Muscle layer of duodenum (tissue), 2 donors: ENCODE data around the gene CTSK.
"Not testable (repeated sequence)": the region's sequence is repeated elsewhere in the genome, so short reads cannot be mapped to it uniquely, and the experiment has no call there.

Experiments used
- H3K27ac ChIP-seq: one replicate; pipeline ENCODE4 v1.7.0; 2013; ENCODE audit warnings: mild to moderate bottlenecking, low read length
- H3K27me3 ChIP-seq: one replicate; pipeline ENCODE4 v1.7.0; 2013; ENCODE audit warnings: low read depth, mild to moderate bottlenecking, control low read depth, low read length
- H3K36me3 ChIP-seq, 2 donors: one replicate each; pipeline ENCODE4 v1.7.0; 2013; ENCODE audit warnings: low read length in 2 of 2, control low read depth in 1 of 2, mild to moderate bottlenecking in 1 of 2; ENCODE audit not compliant: insufficient read depth in 2 of 2, control insufficient read depth in 1 of 2
- H3K4me1 ChIP-seq, 2 donors: one replicate each; pipeline ENCODE4 v1.7.0; 2013; ENCODE audit warnings: low read length in 2 of 2, mild to moderate bottlenecking in 2 of 2, control low read depth in 1 of 2, moderate library complexity in 1 of 2; ENCODE audit not compliant: insufficient read depth in 2 of 2, control insufficient read depth in 1 of 2
- H3K4me3 ChIP-seq, 2 donors: one replicate each; pipeline ENCODE4 v1.7.0; 2013; ENCODE audit warnings: low read length in 2 of 2, low read depth in 1 of 2, mild to moderate bottlenecking in 1 of 2
- H3K9me3 ChIP-seq, 2 donors: one replicate each; pipeline ENCODE4 v1.7.0; 2013; ENCODE audit warnings: low read length in 2 of 2, control low read depth in 1 of 2, mild to moderate bottlenecking in 1 of 2; ENCODE audit not compliant: control insufficient read depth in 1 of 2
- donor health status: healthy.

Gene CTSK

DNA sequence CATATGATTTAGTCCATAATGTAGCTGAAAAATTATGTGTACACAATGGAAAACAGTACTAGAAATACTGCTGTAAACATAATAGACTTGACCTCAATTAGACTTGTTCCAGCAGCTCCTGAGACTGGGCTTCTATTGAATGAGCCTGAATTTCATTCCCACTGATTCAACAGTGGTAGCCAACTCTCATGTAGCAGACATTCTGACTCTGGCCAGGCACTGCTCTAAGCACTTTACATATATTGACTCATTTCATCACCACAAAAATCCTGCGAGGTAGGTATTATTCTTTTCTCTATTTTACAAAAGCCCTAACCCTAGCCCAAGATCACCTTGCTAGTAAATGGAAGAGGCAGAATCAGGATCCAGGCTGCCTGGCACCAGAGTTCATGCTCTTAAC lies 29.7 kb downstream of the CTSK start:
- Histone ChIP-seq H3K27me3 (no peaks in the 10 kb centered on the region), H3K27ac (no peak overlapping the region), H3K4me1 (no peaks in the 10 kb centered on the region), H3K36me3 (no peaks in the 10 kb centered on the region), H3K9me3 (no peaks in the 10 kb centered on the region), H3K4me3 (no peak overlapping the region)

- no peak overlapping the region for H3K27ac ChIP-seq
- H3K4me3 ChIP-seq = no peak overlapping the region
- H3K4me1 ChIP-seq = no peaks in the 10 kb centered on the region
- H3K36me3 ChIP-seq = no peaks in the 10 kb centered on the region
- no peaks in the 10 kb centered on the region for H3K27me3 ChIP-seq
- no peaks in the 10 kb centered on the region for H3K9me3 ChIP-seq
Measured at GRCh38 chr1:150777544-150777943, 30.5 kb downstream of the CTSK start.

DNA sequence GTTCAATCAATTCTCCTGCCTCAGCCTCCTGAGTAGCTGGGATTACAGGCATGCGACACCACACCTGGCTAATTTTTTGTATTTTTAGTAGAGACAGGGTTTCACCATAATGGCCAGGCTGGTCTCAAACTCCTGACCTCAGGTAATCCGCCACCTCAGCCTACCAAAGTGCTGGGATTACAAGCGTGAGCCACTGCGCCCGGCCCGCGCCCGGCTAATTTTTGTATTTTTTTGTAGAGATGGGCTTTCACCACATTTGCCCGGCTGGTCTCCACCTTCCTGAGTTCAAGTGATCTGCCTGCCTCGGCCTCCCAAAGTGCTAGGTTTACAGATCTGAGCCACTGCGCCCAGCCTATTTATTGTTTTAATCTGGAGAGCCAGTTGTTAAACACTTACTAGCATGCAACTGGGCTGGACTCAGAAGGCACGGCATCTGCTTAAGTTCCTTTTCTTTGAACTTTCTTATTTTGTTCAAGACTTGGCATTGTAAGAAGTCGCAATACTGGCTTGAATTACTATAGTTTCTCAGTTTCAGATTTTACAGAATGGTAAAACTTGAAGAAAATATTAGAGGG lies 32.0 kb downstream of the CTSK start:
- not testable (repeated sequence) for H3K9me3 ChIP-seq, H3K36me3 ChIP-seq, H3K4me1 ChIP-seq, H3K27ac ChIP-seq, H3K27me3 ChIP-seq, H3K4me3 ChIP-seq

GRCh38 chr1:150775276-150775675 lies 32.8 kb downstream of the CTSK start:
- Histone ChIP-seq H3K4me3 (no peak overlapping the region), H3K27me3 (no peaks in the 10 kb centered on the region), H3K4me1 (no peaks in the 10 kb centered on the region)

DNA sequence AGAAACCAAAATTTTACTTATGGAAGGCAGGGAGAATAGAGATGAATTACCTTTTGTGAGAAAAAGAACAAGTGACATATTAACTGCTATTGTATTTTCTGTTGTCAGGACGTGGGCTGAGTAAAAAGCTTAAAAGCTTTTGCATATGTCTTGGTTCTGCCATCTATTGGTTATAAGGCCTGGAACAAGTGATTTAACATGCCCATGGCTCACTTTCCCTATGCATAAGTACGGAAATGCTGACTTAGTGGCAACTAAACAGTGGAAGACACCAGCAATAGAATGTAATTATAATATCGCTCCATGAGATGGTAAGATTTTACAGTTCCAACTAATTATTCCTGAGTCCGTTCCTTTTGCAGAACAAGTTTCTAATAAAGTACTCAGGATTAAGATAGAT lies 35.7 kb downstream of the CTSK start:
- Histone ChIP-seq H3K4me1 (no peaks in the 10 kb centered on the region), H3K4me3 (no peak overlapping the region), H3K9me3 (no peaks in the 10 kb centered on the region), H3K27me3 (no peaks in the 10 kb centered on the region), H3K27ac (no peak overlapping the region), H3K36me3 (no peaks in the 10 kb centered on the region)

More at GRCh38 chr1:150775276-150775675, 32.8 kb downstream of the CTSK start:
- no peaks in the 10 kb centered on the region for H3K36me3 ChIP-seq
- H3K27ac ChIP-seq = no peak overlapping the region
- no peaks in the 10 kb centered on the region for H3K9me3 ChIP-seq

- H3K4me3 ChIP-seq, H3K27ac ChIP-seq, H3K4me1 ChIP-seq, H3K27me3 ChIP-seq, H3K9me3 ChIP-seq, H3K36me3 ChIP-seq: not testable (repeated sequence)
Measured at GRCh38 chr1:150767704-150768103, 40.4 kb downstream of the CTSK start.

DNA sequence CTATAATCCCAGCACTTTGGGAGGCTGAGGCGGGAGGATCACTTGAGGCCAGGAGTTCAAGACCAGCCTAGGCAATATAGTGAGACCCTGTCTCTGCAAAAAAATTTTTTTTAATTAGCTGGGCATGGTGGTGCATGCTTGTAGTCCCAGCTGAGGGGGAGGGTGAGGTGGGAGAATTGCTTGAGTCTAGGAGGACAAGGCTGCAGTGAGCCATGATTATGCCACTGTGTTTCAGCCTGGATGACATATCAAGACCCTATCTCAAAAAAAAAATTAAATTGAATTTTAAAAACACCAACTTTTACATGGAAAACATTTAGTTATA lies 42.1 kb downstream of the CTSK start:
- not testable (repeated sequence) for H3K4me1 ChIP-seq, H3K36me3 ChIP-seq, H3K27me3 ChIP-seq, H3K9me3 ChIP-seq
- Histone ChIP-seq H3K27ac (peak overlapping the region; percentile 96), H3K4me3 (peak overlapping the region; percentile 55 to 85)

DNA sequence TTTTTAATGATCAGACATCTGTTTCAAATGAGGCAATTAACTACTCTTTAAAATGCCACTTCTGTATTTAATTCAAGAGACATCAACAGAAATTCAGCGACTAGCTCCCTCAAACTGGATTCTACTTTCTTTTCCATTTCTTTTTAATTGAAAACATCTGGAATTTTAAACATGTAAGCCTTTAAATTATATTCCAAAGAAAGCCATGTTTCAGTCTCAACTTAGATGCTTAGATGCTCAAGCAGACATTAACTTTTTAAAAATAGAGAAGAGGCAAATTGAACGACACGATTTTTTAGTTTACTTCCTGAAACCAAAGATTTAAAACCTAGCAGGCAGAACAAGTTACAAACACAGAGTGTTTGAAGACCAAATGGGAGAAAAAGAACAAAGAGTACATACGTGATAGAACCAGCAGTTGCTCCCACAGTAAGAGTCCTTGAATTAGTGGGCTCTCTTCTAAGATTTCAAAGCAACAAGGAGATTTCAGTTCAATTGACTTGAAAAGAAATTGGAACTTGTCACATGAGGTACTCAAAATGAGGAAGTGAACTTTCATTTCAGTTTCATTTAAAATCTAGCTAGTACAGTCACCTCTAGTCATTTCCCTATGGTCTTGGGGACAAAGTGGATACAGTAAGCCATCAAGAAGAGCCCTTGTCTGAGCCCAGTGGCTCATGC lies 42.6 kb downstream of the CTSK start, which contains the start of gene CTSS:
TSS of gene CTSS (minus strand) at position 483 of the 681 bp plus-strand sequence. CDS start 1,015 bp downstream, outside the sequence.
- H3K4me3 ChIP-seq = peak within 1 kb of the TSS; percentile 55 to 85
- no peaks in the 10 kb centered on the region for H3K9me3 ChIP-seq
- no peaks in the 10 kb centered on the region for H3K36me3 ChIP-seq
- H3K27ac ChIP-seq = peak within 1 kb of the TSS; percentile 96
- no peaks in the 10 kb centered on the region for H3K4me1 ChIP-seq
- H3K27me3 ChIP-seq = no peaks in the 10 kb centered on the region

GRCh38 chr1:150764617-150765101 lies 43.4 kb downstream of the CTSK start:
- H3K9me3 ChIP-seq = no peaks in the 10 kb centered on the region
- no peaks in the 10 kb centered on the region for H3K36me3 ChIP-seq
- H3K27ac ChIP-seq = peak overlapping the region; percentile 96
- no peaks in the 10 kb centered on the region for H3K27me3 ChIP-seq
- peak overlapping the region; percentile 55 to 85 for H3K4me3 ChIP-seq
- no peaks in the 10 kb centered on the region for H3K4me1 ChIP-seq

DNA sequence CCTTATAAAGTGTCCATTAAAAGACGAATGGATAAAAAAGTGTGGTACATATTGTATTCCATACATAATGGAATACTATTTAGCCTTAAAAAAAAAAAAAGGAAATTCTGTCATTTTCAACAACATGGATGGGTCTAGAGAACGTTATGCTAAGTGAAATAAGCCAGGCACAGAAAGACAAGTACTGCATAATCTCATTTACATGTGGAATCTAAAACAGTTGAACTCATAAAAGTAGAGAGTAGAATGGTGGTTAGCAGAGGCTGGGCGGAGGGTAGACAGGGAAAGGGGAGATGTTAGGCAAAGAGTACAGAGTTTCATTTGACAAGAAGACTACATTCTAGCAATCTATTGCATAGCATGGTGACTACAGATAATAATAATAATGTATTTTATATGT lies 45.0 kb downstream of the CTSK start:
- H3K4me3 ChIP-seq = no peak overlapping the region
- no peaks in the 10 kb centered on the region for H3K9me3 ChIP-seq
- no peaks in the 10 kb centered on the region for H3K27me3 ChIP-seq
- no peak overlapping the region for H3K27ac ChIP-seq
- no peaks in the 10 kb centered on the region for H3K4me1 ChIP-seq
- H3K36me3 ChIP-seq = no peaks in the 10 kb centered on the region

DNA sequence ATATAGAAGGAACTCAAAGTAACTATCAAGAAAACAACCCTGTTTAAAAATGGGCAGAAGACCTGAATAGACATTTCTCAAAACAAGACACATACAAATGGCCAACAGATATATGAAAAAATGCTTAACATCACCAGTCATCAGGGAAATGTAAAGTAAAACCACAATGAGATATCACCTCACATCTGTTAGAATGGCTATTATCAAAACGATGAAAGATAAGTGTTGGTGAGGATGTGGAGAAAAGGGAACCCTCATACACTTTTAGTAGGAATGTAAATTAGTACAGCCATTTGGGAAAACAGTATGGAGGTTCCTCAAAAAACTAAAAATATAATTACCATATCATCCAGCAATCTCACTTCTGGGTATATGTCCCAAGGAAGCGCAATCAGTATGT lies 45.5 kb downstream of the CTSK start:
- Histone ChIP-seq H3K27ac (no peak overlapping the region), H3K4me3 (no peak overlapping the region), H3K36me3 (no peaks in the 10 kb centered on the region)

DNA sequence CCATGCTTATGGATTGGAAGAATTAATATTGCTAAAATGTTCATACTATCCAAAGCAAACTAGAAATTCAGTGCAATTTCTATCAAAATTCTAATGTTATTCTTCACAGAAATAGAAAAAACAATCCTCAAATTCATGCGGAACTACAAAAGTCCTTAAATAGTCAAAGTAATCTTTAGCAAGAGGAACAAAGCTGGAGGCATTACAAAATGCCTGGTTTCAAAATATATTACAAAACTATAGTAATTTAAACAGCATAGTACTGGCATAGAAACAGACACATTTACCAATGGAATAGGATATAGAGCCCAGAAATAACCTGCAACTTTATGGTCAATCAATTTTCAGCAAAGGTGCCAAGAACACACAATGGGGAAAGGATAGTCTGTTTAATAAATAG lies 46.3 kb downstream of the CTSK start:
- Histone ChIP-seq H3K9me3 (no peaks in the 10 kb centered on the region), H3K27me3 (no peaks in the 10 kb centered on the region), H3K36me3 (no peaks in the 10 kb centered on the region), H3K27ac (no peak overlapping the region), H3K4me1 (no peaks in the 10 kb centered on the region), H3K4me3 (no peak overlapping the region)

More for the DNA sequence above, 45.5 kb downstream of the CTSK start:
- H3K4me1 ChIP-seq = no peaks in the 10 kb centered on the region
- H3K9me3 ChIP-seq = no peaks in the 10 kb centered on the region
- no peaks in the 10 kb centered on the region for H3K27me3 ChIP-seq
